Peyer's patch (tissue), 4 donors: Measurements from ENCODE around the gene FAT2. TPM values are rescaled to one million over a fixed set of nuclear protein-coding genes. Genes with fewer than 3 reads are reported as not detected.

ENCODE experiments used
- DNase-seq, 3 donors: peaks; one replicate each; pipeline ENCODE4 v3.0.0-alpha.2; 2017 to 2019
- H3K27ac ChIP-seq, 4 donors: fragments of 200-600 bp; sonication (generic); one replicate each; pipeline ENCODE4 v1.5.1; 2016 to 2019
- H3K27me3 ChIP-seq, 2 donors: fragments of 200-600 bp; sonication (generic); one replicate each; pipeline ENCODE4 v1.5.1; 2019
- H3K36me3 ChIP-seq, 3 donors: fragments of 200-600 bp; sonication (generic); one replicate each; pipeline ENCODE4 v1.5.1; 2016 to 2019
- H3K4me1 ChIP-seq, 4 donors: fragments of 200-600 bp; sonication (generic); one replicate each; pipeline ENCODE4 v1.5.1; 2016 to 2019
- H3K4me3 ChIP-seq, 4 donors: fragments of 200-600 bp; sonication (generic); 1 replicate in 3 of 4; 2 replicates in 1 of 4; pipeline ENCODE4 v1.5.1; 2016 to 2019; ENCODE audit warnings: mild to moderate bottlenecking in 1 of 4
- H3K9me3 ChIP-seq, 4 donors: fragments of 200-600 bp; sonication (generic); one replicate each; pipeline ENCODE4 v1.5.1; 2016 to 2019; ENCODE audit warnings: mild to moderate bottlenecking in 1 of 4
- POLR2A ChIP-seq, 2 donors: fragments of 450-650 bp; IDR thresholded peaks; one replicate each; pipeline ENCODE4 v1.5.1; 2017; ENCODE audit warnings: antibody characterized with exemption in 2 of 2, mild to moderate bottlenecking in 2 of 2, moderate library complexity in 2 of 2
- total RNA-seq, 4 donors: library from RNA; depleted of rRNA; stranded (reverse); fragments of >200 nt; gene quantifications; one replicate each; pipeline ENCODE4 v1.1.0, GENCODE V29; 2016
- TF ChIP-seq, protein P1 (sequence below), 6 experiments: fragments of 450-650 bp in 4 of 6; fragments of 200-600 bp in 2 of 6; sonication (generic) in 1 of 6; IDR thresholded peaks; one replicate each; pipeline ENCODE4 v1.5.1; 2017 to 2019; ENCODE audit warnings: antibody characterized with exemption in 6 of 6, mild to moderate bottlenecking in 3 of 6, moderate library complexity in 1 of 6

Gene FAT2
- total RNA-seq, 4 donors from 2014 or later: under 0.01 TPM; not detected in 3

- Histone ChIP-seq H3K9me3 (no peaks in the 10 kb centered on the region), H3K4me3 (no peak overlapping the region), H3K4me1 (no peaks in the 10 kb centered on the region), H3K36me3 (no peaks in the 10 kb centered on the region), H3K27me3 (no peaks in the 10 kb centered on the region), H3K27ac (no peak overlapping the region)
- TF ChIP-seq POLR2A (IDR thresholded peaks at IDR 0.05): no peak
- TF ChIP-seq, protein P1, sequence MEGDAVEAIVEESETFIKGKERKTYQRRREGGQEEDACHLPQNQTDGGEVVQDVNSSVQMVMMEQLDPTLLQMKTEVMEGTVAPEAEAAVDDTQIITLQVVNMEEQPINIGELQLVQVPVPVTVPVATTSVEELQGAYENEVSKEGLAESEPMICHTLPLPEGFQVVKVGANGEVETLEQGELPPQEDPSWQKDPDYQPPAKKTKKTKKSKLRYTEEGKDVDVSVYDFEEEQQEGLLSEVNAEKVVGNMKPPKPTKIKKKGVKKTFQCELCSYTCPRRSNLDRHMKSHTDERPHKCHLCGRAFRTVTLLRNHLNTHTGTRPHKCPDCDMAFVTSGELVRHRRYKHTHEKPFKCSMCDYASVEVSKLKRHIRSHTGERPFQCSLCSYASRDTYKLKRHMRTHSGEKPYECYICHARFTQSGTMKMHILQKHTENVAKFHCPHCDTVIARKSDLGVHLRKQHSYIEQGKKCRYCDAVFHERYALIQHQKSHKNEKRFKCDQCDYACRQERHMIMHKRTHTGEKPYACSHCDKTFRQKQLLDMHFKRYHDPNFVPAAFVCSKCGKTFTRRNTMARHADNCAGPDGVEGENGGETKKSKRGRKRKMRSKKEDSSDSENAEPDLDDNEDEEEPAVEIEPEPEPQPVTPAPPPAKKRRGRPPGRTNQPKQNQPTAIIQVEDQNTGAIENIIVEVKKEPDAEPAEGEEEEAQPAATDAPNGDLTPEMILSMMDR (IDR thresholded peaks at IDR 0.05): no peak
- DNase-seq: peak in 1 of 3 donors; percentile 29
Observed at GRCh38 chr5:151570512-151571269, 20.4 kb downstream of the FAT2 start.

- H3K4me3 ChIP-seq: no peak overlapping the region
- no peak overlapping the region for H3K27ac ChIP-seq
Observed at GRCh38 chr5:151570058-151570457, 21.1 kb downstream of the FAT2 start.

DNA sequence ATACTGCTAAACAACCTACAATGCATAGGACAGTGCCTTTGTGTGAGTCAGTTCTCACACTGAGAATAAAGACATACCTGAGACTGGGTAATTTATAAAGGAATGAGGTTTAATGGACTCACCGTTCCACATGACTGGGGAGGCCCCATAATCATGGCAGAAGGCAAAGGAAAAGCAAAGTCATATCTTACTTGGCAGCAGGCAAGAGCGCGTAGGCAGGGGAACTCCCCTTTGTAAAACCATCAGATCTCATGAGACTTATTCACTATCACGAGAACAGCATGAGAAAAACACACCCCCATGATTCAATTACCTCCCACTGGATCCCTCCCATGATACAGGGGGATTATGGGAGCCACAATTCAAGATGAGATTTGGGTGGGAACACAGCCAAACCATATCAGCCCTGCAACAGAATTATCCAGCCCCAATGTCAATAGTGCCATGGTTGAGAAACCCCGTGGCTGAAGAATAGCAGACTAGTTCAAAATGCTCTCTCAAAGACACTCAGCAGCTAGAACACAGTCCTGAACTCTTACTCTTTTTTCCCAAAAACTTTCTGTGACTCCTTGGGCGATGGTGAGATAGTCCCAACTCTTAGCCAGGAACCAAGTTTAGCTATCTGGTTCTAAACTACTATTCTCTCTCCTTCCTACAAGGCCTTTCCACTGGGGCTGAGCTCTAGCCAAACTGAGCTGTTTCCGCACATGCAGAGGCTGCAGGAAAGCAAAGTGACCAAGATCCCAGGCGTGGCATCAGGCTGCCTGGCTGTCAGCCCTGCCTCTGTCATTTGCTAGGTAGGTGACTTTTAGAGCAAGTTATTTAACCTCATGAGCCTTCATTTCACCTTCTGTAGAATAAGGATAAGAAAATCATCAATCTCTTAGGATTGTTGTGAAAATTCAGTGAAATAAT lies 21.7 kb downstream of the FAT2 start:
- no peak overlapping the region for H3K27ac ChIP-seq
- TF ChIP-seq POLR2A (IDR thresholded peaks at IDR 0.05): no peak
- TF ChIP-seq, protein P1 (IDR thresholded peaks at IDR 0.05): no peak
- peak in 1 of 3 donors; percentile 1 for DNase-seq
- no peaks in the 10 kb centered on the region for H3K27me3 ChIP-seq
- no peak overlapping the region for H3K4me3 ChIP-seq
- H3K4me1 ChIP-seq: no peaks in the 10 kb centered on the region
- no peaks in the 10 kb centered on the region for H3K9me3 ChIP-seq
- no peaks in the 10 kb centered on the region for H3K36me3 ChIP-seq

More at GRCh38 chr5:151570058-151570457, 21.1 kb downstream of the FAT2 start:
- Histone ChIP-seq H3K9me3 (no peaks in the 10 kb centered on the region), H3K36me3 (no peaks in the 10 kb centered on the region), H3K27me3 (no peaks in the 10 kb centered on the region), H3K4me1 (no peaks in the 10 kb centered on the region)
- TF ChIP-seq POLR2A (IDR thresholded peaks at IDR 0.05): no peak
- TF ChIP-seq, protein P1 (IDR thresholded peaks at IDR 0.05): no peak
- peak in 1 of 3 donors; percentile 4 for DNase-seq

DNA sequence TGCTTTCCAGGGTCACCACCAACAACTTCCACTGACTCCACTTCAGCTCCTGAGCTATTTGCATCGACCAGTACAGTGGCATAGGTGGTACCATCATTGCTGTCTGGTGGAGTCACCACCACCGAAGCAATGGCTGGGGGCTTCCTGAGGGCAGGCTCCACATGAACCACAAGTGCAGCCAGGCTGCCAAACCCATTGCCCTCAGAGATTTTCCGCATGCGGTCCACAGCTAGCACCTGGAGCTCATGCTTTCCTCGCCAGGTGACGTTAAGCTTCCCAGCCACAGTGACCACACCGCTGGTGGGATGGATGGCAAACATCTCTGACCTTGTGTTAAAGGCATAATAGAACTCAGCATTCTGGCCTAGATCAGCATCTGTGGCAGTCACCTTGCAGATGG lies 23.1 kb downstream of the FAT2 start:
- DNase-seq: peak in 1 of 3 donors; percentile 36
- Histone ChIP-seq H3K36me3 (no peaks in the 10 kb centered on the region), H3K9me3 (no peaks in the 10 kb centered on the region), H3K4me1 (no peaks in the 10 kb centered on the region), H3K4me3 (no peak overlapping the region), H3K27me3 (no peaks in the 10 kb centered on the region), H3K27ac (no peak overlapping the region)
- TF ChIP-seq, protein P1 (IDR thresholded peaks at IDR 0.05): no peak
- TF ChIP-seq POLR2A (IDR thresholded peaks at IDR 0.05): no peak

GRCh38 chr5:151565971-151566370 lies 25.2 kb downstream of the FAT2 start:
- DNase-seq: no peak
- H3K36me3 ChIP-seq: no peaks in the 10 kb centered on the region
- TF ChIP-seq POLR2A (IDR thresholded peaks at IDR 0.05): no peak
- TF ChIP-seq, protein P1 (IDR thresholded peaks at IDR 0.05): no peak
- no peak overlapping the region for H3K27ac ChIP-seq
- no peaks in the 10 kb centered on the region for H3K4me1 ChIP-seq
- no peaks in the 10 kb centered on the region for H3K9me3 ChIP-seq
- H3K4me3 ChIP-seq: no peak overlapping the region
- no peaks in the 10 kb centered on the region for H3K27me3 ChIP-seq
